GM23248 (cell line): ENCODE data around the gene E2F4.

Source experiments
- EZH2 ChIP-seq: fragments of 200-600 bp; sonication (generic); IDR thresholded peaks from 2 replicates; pipeline ENCODE4 v1.6.1; 2018; ENCODE audit warnings: antibody characterized with exemption, mild to moderate bottlenecking; ENCODE audit not compliant: insufficient read depth, poor library complexity, severe bottlenecking
- EZH2phosphoT487 ChIP-seq: fragments of 200-600 bp; sonication (generic); IDR thresholded peaks from 2 replicates; pipeline ENCODE4 v1.6.1; 2018; ENCODE audit warnings: antibody characterized with exemption, moderate library complexity, mild to moderate bottlenecking, low read depth; ENCODE audit not compliant: insufficient read depth

DNA sequence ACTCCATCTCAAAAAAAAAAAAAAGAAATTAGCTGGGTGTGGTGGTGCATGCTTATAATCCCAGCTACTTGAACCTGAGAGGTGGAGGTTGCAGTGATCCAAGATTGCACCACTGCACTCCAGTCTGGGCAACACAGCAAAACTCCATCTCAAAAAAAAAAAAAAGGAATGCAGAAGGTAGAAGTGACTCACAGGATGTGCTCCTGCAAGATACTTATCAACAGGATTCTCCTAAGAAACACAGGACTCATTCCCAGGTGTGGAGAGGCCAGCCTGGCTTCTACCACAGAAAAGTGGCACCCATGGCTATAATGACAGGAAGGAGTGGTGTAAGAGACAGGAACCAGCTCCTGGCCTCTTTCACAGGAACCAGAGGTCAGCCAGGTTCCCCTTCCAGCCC is 20.8 kb downstream of the E2F4 start:
- no peak for TF ChIP-seq EZH2
- TF ChIP-seq EZH2phosphoT487: no peak
